DMS153 (cell line): Measurements from ENCODE around the gene BPTF.
"Not testable (repeated sequence)": the region's sequence is repeated elsewhere in the genome, so short reads cannot be mapped to it uniquely, and the experiment has no call there.

Experiments
- DNase-seq: peaks from one replicate; lab custom pipeline; 2025; lab: John Stamatoyannopoulos, UW

BPTF gene

DNA sequence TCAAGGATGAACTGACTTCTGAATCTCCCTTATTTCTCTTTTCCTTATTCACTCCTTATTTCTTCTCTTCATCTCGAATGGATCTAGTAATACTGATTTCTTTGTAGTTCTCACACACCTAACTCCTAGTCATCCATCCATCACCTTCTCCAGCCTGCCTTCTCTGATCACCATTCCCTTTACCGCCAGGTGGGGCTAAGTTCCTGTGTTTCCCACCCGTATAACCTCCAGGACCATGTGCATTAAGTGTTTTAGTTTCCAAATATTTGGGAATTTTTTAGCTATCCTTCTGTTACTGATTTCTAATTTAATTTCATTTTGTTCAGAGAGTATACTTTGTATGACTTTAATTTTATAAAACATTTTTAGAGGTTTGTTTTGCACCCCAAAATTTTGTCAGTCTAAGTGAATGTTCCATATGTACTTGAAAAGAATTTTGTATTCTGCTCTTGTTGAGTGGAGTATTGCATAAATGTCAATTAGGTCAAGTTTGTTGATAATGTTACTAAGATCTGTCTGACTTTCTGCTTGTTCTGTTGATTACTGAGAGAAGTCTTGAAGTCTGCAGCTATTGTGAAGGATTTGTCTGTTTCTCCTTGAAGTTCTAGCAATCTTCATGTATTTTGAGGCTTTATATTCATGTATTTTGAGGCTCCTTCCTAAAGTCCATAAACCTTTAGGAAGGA, 8.8 kb downstream of the BPTF start:
- DNase-seq: no peak

DNA sequence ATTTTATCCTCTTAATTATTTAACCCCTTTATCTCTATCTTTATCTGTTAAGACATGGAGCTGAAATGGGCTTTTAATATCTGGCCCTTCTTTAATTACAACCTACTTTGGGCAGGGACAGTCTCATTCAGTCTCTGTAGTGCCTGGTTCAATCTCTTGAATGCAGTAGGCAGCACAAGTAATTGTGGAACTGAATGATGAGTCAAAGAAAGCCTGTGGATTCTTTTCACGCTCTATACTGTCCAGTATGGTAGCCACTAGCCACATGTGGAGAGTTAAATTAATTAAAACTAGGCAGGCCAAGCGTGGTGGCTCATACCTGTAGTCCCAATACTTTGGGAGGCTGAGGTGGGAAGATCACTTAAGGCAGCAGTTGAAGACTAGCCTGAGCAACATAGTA, 9.3 kb downstream of the BPTF start:
- no peak for DNase-seq

DNA sequence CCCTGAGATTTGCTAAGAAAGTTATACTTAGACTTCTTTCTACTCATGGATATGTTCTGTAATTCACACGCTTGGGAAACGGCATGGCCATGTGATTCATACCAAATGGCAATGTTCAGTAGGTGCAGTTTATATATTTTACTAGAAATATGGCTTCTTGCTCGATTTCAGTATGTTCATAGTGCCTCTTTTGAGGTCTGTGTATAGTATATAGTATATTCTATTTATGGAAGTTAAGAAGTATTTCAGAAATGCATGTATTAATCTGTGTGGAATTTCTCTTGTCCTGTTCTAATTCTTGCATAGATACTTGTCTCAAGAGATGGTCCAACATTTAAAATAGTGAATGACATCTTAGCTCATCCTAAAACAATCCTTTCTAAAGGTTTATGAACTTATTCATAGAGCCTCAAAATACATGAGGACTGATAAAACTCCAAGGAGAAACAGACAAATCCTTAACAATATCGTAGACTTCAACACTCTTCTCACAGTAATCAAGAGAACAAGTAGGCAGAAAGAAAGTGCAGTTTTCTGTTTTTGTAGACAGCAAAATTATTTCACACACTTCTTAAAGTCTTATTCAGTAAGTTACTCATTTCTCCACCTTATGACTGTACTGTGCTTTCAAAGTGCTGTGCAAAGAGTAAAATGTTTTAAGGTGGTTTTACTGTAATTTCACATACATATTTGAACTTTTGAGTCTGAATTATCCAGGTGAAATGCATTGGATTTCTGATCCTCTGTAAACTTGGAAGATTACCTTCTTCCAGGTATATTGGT, 11.1 kb downstream of the BPTF start:
- DNase-seq: no peak

DNA sequence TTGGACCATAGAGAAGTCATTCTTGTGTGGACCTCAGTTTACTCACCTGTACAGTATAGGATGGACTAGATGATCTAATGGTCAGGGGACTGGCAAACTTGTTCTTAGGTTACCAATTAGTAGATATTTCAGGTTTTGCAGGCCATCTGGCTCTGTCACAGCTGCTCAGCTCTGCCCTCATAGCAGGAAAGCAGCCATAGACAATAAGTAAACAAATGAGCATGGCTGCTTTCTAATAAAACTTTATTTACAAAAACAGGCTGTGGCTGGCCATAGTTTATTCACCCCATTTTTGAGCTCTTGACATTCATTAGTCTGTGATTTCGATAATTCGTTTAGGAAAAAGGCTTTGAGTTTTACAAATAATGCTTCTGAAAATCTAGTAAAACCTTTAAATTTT, 12.7 kb downstream of the BPTF start:
- DNase-seq: no peak

DNA sequence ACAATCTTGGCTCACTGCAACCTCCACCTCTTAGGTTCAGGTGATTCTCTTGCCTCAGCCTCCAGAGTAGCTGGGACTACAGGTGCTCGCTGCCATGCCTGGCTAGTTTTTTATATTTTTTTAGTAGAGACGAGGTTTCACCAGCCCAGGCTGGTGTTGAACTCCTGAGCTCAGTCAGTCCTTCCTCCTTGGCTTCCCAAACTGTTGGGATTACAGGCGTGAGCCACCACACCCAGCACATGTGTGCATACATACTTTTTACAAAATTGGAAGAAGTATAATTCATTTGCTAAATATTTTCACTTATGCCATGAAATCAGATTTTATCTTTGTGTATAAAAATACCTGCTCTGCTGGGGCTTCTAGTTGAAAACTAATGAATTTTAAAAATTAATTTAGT, 13.2 kb downstream of the BPTF start:
- no peak for DNase-seq

DNA sequence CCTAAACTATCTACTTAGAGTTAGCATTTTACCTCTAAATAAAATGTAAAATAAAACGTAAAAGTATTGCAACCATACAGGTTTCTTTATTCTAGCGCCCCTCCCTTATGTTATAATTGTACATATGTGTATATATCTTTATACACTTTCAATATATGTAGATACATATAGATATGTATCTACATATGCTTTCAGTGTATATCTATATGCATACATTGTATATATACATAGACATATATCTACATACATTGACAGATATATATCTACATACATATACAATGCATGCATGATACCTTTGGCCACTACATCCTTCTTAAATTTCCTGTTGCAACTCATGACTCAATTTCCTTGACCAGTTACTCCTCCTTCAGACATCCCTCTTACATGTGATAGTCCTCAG, 16.7 kb downstream of the BPTF start:
- no peak for DNase-seq

DNA sequence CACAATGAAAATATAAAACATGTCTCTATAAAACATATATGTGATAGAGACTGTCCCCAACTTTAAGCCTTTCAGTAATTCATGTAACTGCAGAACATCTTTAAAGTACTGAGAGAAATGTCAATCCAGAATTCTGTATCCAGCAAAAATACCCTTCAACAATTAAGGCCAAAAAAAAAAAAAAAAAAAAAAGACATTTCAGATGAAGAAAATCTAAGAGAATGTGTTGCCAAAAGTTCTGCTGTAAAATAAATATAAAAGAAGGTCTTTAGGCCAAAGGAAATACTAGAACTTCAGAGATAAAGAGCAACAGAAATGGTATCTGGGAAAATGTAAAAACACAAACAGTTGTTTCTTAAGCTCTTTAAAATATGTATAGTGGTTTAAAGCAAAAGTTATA, 17.3 kb downstream of the BPTF start:
- no peak for DNase-seq

DNA sequence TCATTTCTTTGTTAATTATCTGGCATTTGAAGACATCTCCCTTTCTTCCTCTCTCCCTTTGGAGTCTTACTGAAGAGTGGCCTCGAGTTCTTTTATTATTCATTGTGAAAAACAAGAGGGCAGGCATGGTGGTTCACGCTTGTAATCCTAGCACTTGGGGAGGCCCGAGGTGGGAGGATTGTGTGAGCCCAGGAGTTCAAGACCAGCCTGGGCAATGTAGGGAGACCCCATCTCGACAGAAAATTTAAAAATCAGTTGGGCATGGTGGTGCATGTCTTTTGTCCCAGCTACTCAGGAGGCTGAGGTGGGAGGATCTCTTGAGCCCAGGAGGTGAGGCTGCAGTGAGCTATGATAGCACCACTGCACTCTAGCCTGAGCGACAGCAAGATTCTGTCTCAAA, 20.1 kb downstream of the BPTF start:
- no peak for DNase-seq

DNA sequence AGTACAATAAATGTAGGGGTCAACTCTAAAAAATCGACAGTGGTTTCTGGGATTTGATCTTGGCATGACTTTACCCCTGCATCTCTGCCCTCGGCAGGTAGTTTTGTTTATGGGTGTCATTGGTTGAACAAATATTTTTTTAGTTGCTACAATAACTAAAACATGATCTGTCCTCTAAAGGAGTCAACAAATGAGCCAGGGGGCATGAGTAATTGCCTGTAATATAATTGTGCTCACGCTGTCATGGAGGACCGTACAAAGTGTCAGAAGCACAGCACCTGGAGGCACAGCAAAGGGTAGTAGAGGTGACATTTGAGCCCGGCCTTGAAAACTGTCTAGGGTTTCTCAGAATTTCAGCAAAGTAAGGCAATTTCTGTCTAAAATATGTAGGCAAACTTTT, 22.9 kb downstream of the BPTF start:
- peak; percentile 62 for DNase-seq

DNA sequence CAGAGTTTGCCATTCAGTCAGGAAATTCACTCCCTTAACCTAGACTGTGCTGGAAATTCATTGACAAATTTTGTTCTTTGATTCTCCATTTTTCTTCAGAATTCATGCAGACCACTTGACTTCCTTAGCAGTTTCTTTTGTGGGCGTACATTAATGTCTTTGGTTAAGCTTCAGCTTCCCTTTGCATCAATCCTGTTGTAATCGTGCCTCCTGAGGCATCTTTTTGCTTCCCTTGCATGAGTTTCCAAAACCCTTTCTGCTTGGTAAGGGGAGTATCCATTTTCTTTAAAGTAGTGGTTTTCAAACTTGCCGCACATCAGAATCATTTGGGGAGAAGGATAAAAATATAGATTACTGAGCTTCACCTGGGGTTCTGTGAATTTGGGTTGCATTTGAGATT, 23.5 kb downstream of the BPTF start:
- DNase-seq: not testable (repeated sequence)

DNA sequence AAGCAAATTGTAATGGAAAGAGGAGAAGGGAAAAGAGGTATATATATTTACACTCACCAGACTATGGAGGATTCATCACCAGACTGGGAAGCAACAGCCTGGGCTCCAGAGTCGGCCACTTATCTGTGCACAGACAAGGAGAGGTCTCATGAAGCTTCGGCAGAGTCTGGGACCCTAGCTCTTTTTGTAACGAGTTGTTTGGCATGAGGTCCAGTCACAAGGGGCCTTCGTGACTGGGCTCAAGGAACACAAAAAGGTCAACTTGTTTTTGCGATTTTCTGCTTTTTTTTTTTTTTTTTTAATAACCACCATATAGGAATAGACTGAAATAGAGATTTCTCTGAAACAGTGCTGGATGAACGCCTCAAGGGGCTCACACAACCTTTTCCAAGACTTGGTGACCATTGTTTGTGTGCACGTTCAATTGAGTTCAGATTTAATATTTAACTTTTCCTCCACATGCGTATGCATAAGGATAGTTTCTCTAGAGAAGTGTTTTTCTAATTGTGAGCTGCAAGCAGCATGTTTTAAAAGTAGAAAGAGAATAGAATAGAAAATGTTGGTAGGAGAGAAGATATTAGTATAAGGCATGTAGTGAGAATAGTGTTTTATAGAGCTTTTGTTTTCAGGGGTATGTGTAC, 25.8 kb downstream of the BPTF start:
- DNase-seq: no peak

DNA sequence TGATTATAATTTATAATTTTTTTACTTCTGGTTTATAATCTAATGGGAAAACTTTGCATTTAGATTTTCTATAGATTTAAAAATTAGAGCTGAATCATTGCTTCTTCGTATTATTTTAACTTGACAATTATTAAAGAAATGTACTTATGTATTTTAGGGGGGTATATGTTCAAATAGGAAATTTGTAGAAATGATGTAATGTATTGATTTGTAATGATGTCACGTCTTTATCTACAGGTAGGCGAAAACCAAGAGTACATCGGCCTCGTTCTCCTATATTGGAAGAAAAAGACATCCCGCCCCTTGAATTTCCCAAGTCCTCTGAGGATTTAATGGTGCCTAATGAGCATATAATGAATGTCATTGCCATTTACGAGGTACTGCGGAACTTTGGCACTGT, 28.4 kb downstream of the BPTF start:
- DNase-seq: no peak

DNA sequence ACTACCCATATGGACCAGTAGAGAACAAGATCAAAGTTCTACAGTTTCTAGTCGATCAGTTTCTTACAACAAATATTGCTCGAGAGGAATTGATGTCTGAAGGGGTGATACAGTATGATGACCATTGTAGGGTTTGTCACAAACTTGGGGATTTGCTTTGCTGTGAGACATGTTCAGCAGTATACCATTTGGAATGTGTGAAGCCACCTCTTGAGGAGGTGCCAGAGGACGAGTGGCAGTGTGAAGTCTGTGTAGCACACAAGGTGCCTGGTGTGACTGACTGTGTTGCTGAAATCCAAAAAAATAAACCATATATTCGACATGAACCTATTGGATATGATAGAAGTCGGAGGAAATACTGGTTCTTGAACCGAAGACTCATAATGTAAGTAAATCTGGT, 29.1 kb downstream of the BPTF start:
- no peak for DNase-seq

DNA sequence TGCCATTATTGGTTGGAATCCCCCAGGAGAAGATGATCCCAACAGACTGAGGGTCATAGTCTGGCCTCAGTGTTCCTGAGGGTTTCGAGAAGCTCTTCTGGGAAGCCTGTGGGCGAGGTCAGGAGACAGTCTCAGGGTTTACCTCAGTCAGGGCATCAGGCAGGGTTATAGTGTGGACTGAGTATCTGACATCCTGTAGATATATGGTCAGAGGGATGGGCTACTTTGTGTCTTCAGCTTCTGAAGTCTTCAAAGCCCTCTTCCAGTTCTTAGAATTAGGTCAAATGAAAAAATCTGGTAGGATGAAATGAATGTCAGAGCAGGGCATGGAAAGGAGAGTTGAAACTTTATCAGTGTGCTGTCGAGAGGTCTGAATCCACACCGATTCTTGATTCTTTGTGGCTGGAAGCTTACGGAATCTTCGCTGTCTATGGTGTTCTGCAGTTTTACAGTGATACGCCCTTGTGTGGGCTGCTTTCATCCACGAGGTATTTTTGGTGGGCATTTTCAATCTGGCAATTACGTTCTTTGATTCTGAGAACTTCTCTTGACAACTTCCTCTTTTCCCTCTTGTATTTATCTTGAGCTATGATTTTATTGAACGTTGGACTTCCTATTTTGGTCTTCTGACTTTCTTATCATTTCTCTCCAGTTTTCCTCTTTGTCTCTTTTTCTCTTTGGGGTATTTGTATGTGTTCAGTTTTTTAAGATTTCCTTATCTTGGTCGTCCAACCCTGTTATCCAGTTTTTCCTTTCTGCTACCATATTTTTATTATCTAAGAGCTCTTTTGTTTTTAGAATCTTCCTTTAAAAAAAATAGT, 30.4 kb downstream of the BPTF start:
- DNase-seq: no peak

DNA sequence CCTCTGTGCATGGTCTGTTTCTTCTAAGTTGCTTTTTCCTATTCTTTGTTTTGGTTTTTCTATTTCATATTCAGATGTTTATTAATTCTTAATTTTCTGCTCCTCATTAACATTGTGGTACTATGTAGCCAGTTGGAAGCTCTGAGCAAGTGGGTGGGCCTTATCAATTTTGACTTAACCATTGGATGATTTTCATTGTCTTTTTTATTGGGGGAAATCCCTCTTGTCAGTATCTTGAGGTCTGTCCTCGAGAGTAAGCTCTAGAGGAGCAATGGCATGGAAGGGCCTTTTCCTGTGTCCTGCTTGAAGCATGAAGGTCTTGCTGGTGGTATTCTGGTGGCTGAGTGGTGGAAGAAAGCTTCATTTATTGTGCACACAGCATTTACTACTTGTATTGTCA, 31.1 kb downstream of the BPTF start:
- DNase-seq: not testable (repeated sequence)

DNA sequence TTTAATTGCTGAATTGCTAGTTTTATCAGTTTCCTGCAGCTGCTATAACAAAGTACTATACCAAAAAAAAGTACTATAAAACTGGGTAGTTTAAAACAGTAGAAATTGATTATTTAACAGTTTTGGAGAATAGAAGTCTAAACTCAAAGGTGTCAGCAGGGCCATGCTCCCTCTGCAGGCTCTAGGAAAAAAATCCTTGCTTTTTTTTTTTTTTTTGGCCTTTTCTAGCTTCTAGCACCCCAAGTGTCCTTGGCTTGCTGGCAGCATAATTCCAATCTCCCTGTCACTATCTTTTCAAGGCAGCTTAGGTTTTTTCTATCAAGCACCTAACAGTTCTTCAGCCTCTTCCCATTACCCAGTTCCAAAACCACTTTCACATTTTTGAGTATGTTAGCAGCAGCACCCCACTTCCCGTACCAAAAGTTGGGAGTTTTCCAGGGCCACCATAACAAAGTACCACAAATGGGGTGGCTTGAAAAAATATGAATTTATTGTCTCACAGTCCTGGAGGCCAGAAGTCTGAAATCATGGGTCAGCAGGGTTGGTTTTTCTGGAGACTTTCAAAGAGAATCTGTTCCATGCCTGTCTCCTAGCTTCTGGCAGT, 37.4 kb downstream of the BPTF start:
- DNase-seq: no peak

DNA sequence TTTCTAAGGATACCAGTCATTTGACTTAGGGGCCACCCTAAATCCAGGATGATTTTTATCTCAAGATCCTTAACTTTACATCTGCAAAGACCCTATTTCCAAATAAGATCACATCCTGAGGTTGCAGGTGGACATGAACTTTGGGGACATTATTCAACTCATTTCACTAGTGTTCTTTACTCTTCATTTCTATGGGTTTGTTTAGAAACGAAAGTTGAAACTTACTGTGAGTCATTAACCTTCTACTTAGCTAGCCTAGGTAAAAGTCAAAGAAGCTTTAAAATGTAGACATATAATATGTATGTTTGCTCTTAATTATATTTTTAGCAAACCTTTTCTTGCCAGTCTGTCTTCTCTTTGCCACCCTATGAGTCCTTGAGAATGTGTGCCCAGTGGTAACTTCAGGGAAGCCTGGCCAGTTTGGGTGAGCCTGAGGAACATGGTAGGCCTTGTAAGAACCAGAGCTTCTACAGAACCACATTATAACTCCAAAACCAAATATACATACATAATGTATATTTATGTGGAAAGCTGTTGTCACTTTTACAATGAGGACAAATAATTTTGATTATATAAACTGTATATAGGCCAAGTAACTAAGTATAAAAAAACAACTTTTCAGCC, 38.4 kb downstream of the BPTF start:
- DNase-seq: no peak

DNA sequence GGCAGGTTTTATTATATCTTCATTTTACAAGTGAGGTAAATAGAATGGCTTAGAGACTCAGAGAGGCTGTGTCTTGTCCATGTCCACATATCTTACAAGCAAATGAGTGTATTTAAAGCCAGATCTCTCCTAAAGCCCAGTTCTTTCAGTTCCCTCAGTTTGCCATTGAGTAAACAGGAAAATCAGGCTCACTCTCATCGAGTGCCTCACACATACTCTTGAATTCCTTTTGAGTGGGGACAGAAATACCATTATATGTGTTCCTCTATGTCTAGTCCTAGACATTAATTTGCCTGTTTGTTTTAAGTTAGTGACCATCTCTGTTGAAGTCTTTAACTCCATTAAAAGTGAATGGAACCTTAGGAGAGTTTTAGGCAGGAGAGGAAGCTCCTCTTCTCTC, 40.1 kb downstream of the BPTF start:
- no peak for DNase-seq

DNA sequence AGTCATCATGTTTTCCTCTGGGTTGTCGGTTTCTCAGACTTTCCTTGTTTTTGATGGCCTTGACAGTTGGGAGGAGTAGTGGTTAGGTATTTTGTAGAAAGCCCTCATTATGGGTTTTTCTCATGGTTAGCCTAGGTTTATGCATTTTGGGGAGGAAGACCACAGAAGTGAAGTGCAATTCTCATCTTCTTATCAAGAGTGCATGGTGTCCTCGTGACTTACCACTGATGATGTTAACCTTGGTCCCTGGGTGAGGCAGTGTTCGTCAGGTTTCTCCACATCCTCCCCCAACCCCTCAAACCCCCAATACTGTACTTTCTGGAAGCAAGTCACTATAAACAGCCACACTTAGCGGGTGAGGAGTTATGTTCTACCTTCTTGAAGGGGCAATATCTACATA, 42.3 kb downstream of the BPTF start:
- no peak for DNase-seq

DNA sequence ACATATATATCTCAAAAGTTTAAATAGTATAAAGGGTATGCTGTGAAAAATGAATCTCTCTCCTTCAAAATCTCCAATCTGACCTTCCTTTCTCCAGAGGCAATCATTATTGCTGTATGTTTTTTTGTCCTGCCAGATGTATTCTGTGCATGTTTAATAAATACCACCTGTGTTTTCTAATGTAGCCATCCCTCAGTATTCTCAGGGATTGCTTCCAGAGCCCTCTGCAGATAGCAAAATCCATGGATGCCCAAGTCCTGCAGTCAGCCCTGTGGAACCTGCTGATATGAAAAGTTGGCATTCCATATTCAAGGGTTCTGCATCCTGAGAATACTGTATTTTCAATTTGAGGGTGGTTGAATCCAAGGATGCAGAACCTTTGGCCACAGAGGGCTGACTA, 42.9 kb downstream of the BPTF start:
- no peak for DNase-seq

DNA sequence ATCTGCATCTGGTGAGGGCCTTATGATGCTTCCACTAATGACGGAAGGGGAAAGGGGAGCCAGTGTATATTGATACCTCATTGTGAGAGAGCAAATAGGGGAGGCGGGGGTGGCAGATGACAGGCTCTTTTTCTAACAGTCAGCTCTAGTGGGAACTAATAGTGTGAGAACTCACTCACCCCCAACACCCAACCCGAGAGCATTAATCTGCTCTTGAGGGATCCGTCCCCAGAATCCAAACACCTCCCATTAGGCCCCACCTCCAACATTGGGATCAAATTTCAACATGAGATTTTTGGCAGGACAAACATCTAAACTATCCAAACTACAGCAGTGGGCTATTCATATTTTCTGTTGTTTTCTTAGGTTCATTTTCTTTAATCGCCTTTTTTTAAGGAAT, 54.4 kb downstream of the BPTF start:
- DNase-seq: no peak

DNA sequence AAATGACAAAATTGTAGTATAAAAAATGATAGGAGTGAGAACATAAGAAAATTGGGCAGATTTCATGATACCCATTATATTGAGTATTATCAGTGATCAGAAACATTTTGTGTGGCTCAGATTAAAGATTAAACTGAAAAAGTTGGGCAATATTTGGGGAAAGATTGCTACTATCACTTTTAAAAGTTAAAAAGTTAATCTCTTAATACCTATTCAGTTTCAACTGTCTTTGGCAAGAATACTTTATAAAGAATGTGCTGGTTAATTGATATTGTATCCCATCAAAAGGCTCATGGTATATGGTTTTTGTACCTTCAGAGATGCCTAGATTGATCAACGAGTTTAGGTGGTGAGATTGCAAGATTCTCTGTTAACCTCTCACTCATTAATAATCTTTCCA, 55.8 kb downstream of the BPTF start:
- DNase-seq: no peak
